GM13976 (cell line): ENCODE measurements around the gene SMDT1.
"Not testable (repeated sequence)": the region's sequence is repeated elsewhere in the genome, so short reads cannot be mapped to it uniquely, and the experiment has no call there.

Source experiments
- DNase-seq: peaks from one replicate; pipeline ENCODE4 v3.0.0; 2012; ENCODE audit warnings: low spot score
- CTCF ChIP-seq: IDR thresholded peaks from 2 replicates; pipeline ENCODE4 v1.5.1; 2012; ENCODE audit warnings: borderline replicate concordance, mild to moderate bottlenecking; ENCODE audit not compliant: insufficient read depth; ENCODE audit errors: extremely low read depth, missing control alignments, control extremely low read depth
- in situ Hi-C: fragments of 300-500 bp; cut with MboI; formaldehyde crosslinking; loops from one replicate; pipeline ENCODE4 v1.12.0; 2022; ENCODE audit warnings: low sequenced_read_pairs, mixed read lengths, inconsistent platforms; ENCODE audit not compliant: unreplicated experiment

Gene SMDT1

GRCh38 chr22:42114721-42115120, 35.2 kb downstream of the SMDT1 start:
- DNase-seq = no peak
- TF ChIP-seq CTCF = no peak
- in situ Hi-C loops = no loop called here

GRCh38 chr22:42115420-42115830, 35.9 kb downstream of the SMDT1 start:
- in situ Hi-C loops, DNase-seq: not testable (repeated sequence)

- DNase-seq = no peak
- in situ Hi-C loops = no loop called here
- no peak for TF ChIP-seq CTCF
Observed at GRCh38 chr22:42116848-42117424, 37.4 kb downstream of the SMDT1 start.

DNA sequence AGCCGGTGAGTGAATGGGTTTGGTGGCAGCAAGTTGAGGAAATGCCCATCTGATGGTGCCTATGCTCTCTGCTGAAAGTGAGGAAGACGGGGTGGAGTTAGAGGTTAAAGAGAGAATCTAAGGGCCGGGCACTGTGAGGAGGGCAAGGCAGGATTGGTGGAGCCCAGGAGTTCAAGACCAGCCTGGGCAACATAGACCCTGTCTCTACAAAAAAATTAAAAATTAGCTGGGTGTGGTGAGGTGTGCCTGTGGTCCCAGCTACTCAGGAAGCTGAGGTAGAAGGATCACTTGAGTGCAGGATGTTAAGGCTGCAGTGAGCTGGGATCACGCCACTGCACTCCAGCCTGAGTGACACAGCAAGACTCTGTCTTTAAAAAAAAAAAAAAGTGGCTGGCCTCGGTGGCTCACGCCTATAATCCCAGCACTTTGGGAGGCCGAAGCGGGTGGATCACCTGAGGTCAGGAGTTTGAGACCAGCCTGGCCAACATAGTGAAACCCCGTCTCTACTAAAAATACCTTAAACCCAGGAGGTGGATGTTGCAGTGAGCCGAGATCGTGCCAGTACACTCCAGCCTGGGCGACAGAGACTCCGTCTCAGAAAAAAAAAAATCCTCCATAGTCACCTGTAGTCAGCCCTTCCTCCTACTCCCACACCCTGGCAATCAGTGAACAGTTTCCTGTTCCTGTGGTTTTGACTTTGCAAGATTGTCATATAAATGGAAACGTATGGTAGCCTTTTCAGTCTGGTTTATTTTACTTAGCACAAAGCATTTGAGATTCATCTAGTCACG, 40.9 kb downstream of the SMDT1 start:
- peak; percentile 57 for DNase-seq
- in situ Hi-C loops = not testable (repeated sequence)

- DNase-seq, in situ Hi-C loops: not testable (repeated sequence)
Observed at GRCh38 chr22:42123529-42123928, 44.0 kb downstream of the SMDT1 start.

DNA sequence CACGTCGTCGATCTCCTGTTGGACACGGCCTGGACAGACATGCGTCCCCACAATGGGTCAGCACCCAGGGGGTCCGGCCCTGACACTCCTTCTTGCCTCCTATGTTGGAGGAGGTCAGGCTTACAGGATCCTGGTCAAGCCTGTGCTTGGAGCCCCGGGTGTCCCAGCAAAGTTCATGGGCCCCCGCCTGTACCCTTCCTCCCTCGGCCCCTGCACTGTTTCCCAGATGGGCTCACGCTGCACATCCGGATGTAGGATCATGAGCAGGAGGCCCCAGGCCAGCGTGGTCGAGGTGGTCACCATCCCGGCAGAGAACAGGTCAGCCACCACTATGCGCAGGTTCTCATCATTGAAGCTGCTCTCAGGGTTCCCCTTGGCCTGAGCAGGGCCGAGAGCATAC, 48.1 kb downstream of the SMDT1 start:
- no peak for DNase-seq
- TF ChIP-seq CTCF = no peak
- in situ Hi-C loops = no loop called here

- DNase-seq, in situ Hi-C loops: not testable (repeated sequence)
Observed at GRCh38 chr22:42128007-42128406, 48.5 kb downstream of the SMDT1 start.

GRCh38 chr22:42128776-42129694, 49.5 kb downstream of the SMDT1 start:
- DNase-seq, in situ Hi-C loops: not testable (repeated sequence)

GRCh38 chr22:42130182-42130581, 50.7 kb downstream of the SMDT1 start:
- DNase-seq, in situ Hi-C loops: not testable (repeated sequence)

GRCh38 chr22:42130639-42131431, 51.3 kb downstream of the SMDT1 start, which contains the start of gene CYP2D6:
Gene CYP2D6 (minus strand): TSS chr22:42130810. CDS start chr22:42130791, 19 bp downstream.
- in situ Hi-C loops = not testable (repeated sequence)

More at GRCh38 chr22:42130639-42131431, 51.3 kb downstream of the SMDT1 start, which contains the start of gene CYP2D6:
- not testable (repeated sequence) for DNase-seq
